GM21381 (cell line): Measurements from ENCODE around the gene FAM83G.
"Not testable (repeated sequence)": the region's sequence is repeated elsewhere in the genome, so short reads cannot be mapped to it uniquely, and the experiment has no call there.

Source experiments
- ATAC-seq: cut with Tn5 transposase; IDR thresholded peaks from one replicate; pipeline ENCODE4 v1.9.1; 2021; ENCODE audit warnings: mild to moderate bottlenecking, moderate library complexity; ENCODE audit not compliant: unreplicated experiment

The FAM83G gene

GRCh38 chr17:19024101-19025078 is 19.8 kb upstream of the FAM83G start:
- ATAC-seq = no peak

GRCh38 chr17:19023209-19023999 is 18.8 kb upstream of the FAM83G start:
- no peak for ATAC-seq

GRCh38 chr17:19022747-19023146 is 18.2 kb upstream of the FAM83G start:
- no peak for ATAC-seq

GRCh38 chr17:19022128-19022527 is 17.6 kb upstream of the FAM83G start:
- ATAC-seq = no peak

GRCh38 chr17:19021622-19022083 is 17.1 kb upstream of the FAM83G start:
- no peak for ATAC-seq

- ATAC-seq = not testable (repeated sequence)
Measured at GRCh38 chr17:19021011-19021621, 16.6 kb upstream of the FAM83G start.

- ATAC-seq = no peak
Measured at GRCh38 chr17:19020016-19020415, 15.5 kb upstream of the FAM83G start.

GRCh38 chr17:19019041-19019941 is 14.7 kb upstream of the FAM83G start:
- ATAC-seq = no peak

GRCh38 chr17:19018600-19018950 is 14.0 kb upstream of the FAM83G start:
- no peak for ATAC-seq

- no peak for ATAC-seq
Measured at GRCh38 chr17:19017804-19018599, 13.4 kb upstream of the FAM83G start.

GRCh38 chr17:19017401-19017800 is 12.8 kb upstream of the FAM83G start:
- no peak for ATAC-seq

GRCh38 chr17:19016881-19017280 is 12.3 kb upstream of the FAM83G start:
- ATAC-seq = no peak

- no peak for ATAC-seq
Measured at GRCh38 chr17:19016297-19016696, 11.7 kb upstream of the FAM83G start.

GRCh38 chr17:19015428-19015827 is 10.9 kb upstream of the FAM83G start:
- ATAC-seq = no peak

- ATAC-seq = no peak
Measured at GRCh38 chr17:19014628-19015215, 10.2 kb upstream of the FAM83G start.

GRCh38 chr17:19013806-19014627 is 9.5 kb upstream of the FAM83G start:
- ATAC-seq = no peak

- ATAC-seq = no peak
Measured at GRCh38 chr17:19013226-19013625, 8.7 kb upstream of the FAM83G start.
